Measurements from ENCODE around the gene MFSD11.
A peak's percentile ranks its signal among the peaks of the same experiment; 100 is the strongest.

MFSD11 gene

DNA sequence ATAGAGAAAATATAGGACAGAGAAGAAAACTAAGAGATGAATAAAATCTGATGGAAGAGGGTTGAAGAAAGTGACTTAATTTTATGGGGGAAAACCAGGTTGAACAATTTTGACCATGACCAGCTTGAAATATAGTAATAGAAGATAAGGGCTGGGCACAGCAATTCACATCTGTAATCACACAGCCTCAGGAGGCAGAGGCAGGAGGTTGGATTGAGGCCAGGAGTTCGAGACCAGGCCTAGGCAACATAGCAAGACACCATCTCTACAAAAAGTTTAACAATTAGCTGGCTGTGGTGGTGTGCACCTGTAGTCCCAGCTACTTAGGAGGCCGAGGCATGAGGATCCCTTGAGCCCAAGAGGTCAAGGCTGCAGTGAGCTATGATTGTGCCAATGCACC is 35.8 kb upstream of the MFSD11 start:
- no peak for DNase-seq (ENCODE audit: low read depth)
- H3K4me3 ChIP-seq (ENCODE audit: control insufficient read depth, low read depth, low read length): no peak overlapping the region
- TF ChIP-seq, protein P1, sequence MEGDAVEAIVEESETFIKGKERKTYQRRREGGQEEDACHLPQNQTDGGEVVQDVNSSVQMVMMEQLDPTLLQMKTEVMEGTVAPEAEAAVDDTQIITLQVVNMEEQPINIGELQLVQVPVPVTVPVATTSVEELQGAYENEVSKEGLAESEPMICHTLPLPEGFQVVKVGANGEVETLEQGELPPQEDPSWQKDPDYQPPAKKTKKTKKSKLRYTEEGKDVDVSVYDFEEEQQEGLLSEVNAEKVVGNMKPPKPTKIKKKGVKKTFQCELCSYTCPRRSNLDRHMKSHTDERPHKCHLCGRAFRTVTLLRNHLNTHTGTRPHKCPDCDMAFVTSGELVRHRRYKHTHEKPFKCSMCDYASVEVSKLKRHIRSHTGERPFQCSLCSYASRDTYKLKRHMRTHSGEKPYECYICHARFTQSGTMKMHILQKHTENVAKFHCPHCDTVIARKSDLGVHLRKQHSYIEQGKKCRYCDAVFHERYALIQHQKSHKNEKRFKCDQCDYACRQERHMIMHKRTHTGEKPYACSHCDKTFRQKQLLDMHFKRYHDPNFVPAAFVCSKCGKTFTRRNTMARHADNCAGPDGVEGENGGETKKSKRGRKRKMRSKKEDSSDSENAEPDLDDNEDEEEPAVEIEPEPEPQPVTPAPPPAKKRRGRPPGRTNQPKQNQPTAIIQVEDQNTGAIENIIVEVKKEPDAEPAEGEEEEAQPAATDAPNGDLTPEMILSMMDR (conservative IDR thresholded peaks at IDR 0.05; ENCODE audit: control insufficient read depth, insufficient read depth, low read depth, low read length): no peak

DNA sequence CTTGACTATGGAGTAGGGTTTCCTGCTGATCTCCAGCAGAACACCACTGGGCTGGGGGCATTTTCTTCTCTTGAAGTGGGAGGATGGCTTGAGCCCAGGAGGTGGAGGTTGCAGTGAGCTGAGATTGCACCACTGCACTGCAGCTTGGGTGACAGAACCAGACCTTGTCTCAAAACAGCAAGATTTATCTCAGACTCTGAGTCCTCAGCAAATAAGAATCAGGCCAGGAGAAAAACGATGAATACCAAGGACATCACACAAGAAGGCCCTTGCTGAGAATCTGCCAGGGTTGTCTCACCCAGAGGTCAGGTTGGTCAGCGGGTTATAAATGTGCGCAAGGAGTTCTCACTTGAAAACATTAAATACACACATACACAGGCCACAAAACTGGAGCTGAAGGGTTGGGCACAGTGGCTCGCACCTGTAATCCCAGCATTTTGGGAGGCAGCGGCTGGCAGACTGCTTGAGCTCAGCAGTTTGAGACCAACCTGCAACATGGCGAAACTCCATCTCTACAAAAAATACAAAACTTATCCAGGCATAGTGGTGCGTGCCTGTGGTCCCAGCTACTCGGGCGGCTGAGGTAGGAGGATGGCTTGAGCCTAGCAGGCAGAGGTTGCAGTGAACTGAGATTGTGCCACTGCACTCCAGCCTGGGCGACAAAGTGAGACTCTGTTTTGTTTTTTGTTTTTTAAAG is 34.8 kb upstream of the MFSD11 start:
- peak; percentile 28 for DNase-seq (ENCODE audit: low read depth)
- TF ChIP-seq, protein P1 (conservative IDR thresholded peaks at IDR 0.05; ENCODE audit: control insufficient read depth, insufficient read depth, low read depth, low read length): no peak
- no peak overlapping the region for H3K4me3 ChIP-seq (ENCODE audit: control insufficient read depth, low read depth, low read length)

DNA sequence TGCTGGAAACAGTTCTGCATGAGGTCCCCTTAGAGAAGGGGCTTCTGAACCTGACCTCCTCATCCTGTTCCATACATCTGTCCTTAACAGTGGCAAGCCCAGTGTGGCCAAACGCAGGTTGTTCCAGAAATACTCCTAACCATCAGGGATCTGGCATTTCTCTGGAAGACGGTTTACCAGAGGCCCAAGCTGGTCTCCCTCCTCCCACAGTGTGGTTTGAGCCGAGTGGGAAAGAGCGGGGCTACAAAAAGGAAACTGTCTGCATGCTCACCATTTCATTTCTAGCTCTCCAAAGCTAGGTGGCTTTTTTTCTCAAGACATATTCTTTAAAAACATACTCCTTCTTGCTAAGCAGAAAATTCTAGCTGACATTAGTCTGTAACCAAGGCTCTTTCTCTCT is 33.1 kb upstream of the MFSD11 start:
- TF ChIP-seq, protein P1 (conservative IDR thresholded peaks at IDR 0.05; ENCODE audit: control insufficient read depth, insufficient read depth, low read depth, low read length): no peak
- H3K4me3 ChIP-seq (ENCODE audit: control insufficient read depth, low read depth, low read length): no peak overlapping the region
- DNase-seq (ENCODE audit: low read depth): no peak

DNA sequence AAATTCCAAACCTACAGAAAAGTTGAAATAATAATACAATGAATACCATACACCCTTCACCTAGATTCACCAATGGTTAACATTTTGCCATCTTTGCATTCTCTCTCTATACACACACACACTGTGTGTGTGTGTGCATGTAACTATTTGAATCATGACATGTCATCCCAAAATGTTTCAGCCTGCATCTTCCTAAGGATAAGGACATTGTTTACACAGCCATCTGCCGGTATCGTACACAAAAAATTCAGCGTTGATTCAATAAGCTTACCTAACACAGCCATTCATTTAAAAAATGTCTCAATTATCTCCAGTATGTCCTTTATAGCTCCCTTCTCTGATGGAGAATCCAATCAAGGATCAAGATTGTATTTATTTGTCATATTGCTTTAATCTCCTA is 31.1 kb upstream of the MFSD11 start:
- no peak for DNase-seq (ENCODE audit: low read depth)
- TF ChIP-seq, protein P1 (conservative IDR thresholded peaks at IDR 0.05; ENCODE audit: control insufficient read depth, insufficient read depth, low read depth, low read length): no peak

DNA sequence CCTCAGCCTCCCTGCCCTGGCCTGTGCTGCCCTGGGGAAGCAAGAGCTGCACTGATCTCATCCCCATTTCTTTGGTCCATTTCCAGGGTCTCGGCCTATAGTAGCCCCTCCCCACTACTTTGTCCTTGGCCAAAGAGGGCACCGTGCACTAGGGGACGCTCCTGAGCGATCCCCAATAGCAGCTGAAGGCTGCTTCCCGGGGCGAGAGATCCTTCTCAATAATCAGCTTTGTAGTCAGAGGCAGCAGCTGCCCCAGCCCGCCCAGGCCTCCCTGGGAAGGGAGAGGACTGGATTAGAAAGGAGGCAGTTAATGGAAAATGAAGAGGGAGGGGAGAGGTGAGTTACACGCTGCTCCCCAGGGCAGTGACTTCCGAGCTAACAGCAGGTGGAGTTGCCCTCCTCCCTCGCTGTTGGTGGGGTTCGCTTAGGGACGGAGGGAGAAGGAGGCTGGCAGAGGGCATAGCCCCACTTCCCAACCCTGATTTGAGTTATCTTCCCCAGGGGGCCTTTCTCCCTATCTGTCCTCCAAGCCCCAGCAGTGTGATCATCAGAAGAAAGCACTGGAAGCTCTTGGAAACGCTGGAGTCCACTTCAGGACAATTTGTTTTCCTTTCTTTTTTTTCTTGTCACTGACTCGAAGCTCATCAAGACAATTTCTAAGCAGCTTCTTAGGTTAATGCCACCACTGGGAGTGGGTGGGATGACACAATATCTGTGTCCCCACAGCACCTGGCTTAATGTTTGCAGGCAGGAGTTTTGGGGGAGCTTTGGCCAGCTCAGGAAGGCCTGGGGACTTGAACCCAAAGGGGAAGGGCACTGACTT is 29.7 kb upstream of the MFSD11 start:
- peak overlapping the region; percentile 39 for H3K4me3 ChIP-seq (ENCODE audit: control insufficient read depth, low read depth, low read length)
- TF ChIP-seq, protein P1 (conservative IDR thresholded peaks at IDR 0.05; ENCODE audit: control insufficient read depth, insufficient read depth, low read depth, low read length): peak; percentile 54
- peak; percentile 51 for DNase-seq (ENCODE audit: low read depth)

More for the DNA sequence above, 31.1 kb upstream of the MFSD11 start:
- no peak overlapping the region for H3K4me3 ChIP-seq (ENCODE audit: control insufficient read depth, low read depth, low read length)

DNA sequence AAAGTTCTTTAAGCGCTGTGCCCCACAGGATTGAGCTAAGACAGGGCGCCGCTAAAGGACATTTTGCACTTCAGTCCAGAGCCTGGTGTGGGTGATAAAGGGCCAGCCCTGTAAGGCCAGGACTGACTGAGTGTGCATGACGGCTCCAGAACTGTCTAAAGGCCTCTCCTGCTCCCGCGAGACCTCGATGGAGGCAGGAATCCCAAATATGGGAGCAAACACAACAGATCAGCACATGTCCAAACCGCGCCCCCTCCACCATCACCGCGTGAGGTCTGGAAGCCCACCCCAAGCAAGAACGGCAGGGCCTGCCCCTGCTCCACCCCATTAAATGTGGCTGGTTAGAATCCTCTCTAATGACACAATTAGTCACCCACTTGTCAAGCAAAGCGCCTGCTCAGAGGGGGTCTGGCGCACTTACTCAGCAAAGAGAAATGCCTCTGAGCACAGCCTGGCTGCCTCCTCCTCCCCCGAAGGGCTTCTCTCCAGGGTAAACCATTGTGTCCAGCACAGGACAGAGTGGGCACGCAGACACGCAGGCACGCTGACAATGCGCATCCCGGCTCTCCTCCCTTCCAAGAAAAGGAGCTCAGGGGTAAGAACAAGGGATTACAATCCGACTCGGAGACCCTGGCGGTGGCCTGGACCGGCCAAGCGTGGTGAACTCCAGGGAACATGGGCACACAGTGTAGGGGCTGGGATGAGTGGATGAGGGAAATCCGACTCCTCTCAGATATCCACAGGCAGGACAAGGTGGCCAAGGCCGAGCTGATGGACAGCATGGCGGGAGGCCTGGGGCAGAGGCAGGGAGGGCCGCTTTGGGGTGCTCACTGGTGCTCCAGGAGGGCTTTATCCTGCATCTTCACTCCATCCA is 28.6 kb upstream of the MFSD11 start:
- DNase-seq (ENCODE audit: low read depth): peak; percentile 98
- TF ChIP-seq, protein P1 (conservative IDR thresholded peaks at IDR 0.05; ENCODE audit: control insufficient read depth, insufficient read depth, low read depth, low read length): no peak
- peak overlapping the region; percentile 70 for H3K4me3 ChIP-seq (ENCODE audit: control insufficient read depth, low read depth, low read length)

DNA sequence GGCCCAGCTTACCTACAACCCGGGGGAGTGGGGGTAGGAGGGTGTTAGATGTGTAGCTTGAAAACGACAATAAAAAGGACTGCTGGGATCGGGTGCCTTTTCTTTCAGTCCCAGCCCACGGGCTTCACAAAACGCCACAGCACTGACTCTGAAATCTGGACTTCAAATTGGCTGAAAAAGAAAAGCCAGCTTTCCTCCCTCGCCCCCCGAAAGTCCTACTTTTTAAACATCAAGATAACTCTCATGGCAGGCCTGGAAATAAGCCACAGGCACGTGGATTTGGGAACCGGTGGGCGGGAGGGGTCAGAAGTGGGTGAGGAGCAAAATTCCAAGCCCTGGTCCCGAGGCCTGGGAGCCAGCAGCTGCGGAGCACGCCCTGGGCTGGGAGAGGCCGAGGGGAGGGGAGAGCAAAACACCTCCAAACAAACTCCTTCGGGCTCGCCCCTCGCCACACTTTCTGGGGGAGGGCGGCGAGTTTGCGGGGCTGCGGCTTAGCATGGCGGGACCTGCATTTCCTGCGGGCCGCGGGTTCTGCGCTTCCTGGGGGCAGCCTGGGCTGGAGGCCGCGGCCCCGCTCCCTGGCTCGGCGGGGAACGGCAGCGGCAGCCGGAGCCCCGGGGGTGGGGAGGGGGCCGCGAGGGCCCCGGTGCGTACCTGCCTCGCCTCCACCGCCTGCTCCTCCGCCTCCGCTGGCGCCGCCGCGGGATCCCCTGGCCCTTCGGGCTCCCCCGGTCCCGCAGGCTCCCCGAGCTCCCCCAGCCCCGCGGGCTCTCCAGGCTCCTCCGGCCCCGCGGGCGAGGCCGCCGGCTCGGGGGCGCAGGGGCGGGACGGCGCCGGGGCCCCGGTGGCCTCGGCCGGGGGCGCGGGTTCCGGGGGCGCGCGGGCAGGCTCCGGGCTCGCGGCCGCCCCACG is 27.7 kb upstream of the MFSD11 start:
- peak; percentile 67 for DNase-seq (ENCODE audit: low read depth)

More for the DNA sequence above, 27.7 kb upstream of the MFSD11 start:
- H3K4me3 ChIP-seq (ENCODE audit: control insufficient read depth, low read depth, low read length): peak overlapping the region; percentile 70
